Epidermal melanocyte (primary cell): ENCODE measurements around the gene CMSS1.

Experiments used
- DNase-seq: peaks from one replicate; pipeline ENCODE4 v3.0.0; 2011; ENCODE audit warnings: low spot score; ENCODE audit not compliant: insufficient read length

Gene CMSS1

GRCh38 chr3:99874237-99875002 is 56.8 kb downstream of the CMSS1 start:
- no peak for DNase-seq

- no peak for DNase-seq
Measured at GRCh38 chr3:99875581-99875928, 57.9 kb downstream of the CMSS1 start.

- DNase-seq, result no peak
Measured at GRCh38 chr3:99875929-99876841, 58.5 kb downstream of the CMSS1 start.

- no peak for DNase-seq
Measured at GRCh38 chr3:99877031-99877579, 59.4 kb downstream of the CMSS1 start.

GRCh38 chr3:99878005-99878404 is 60.3 kb downstream of the CMSS1 start:
- no peak for DNase-seq

GRCh38 chr3:99879275-99879674 is 61.6 kb downstream of the CMSS1 start:
- DNase-seq, result no peak

- DNase-seq, result no peak
Measured at GRCh38 chr3:99881121-99881524, 63.5 kb downstream of the CMSS1 start.

- DNase-seq, result no peak
Measured at GRCh38 chr3:99882436-99883137, 64.9 kb downstream of the CMSS1 start.

- no peak for DNase-seq
Measured at GRCh38 chr3:99883138-99883461, 65.4 kb downstream of the CMSS1 start.

GRCh38 chr3:99883693-99884092 is 66.0 kb downstream of the CMSS1 start:
- no peak for DNase-seq

GRCh38 chr3:99884484-99884883 is 66.8 kb downstream of the CMSS1 start:
- DNase-seq, result no peak

- no peak for DNase-seq
Measured at GRCh38 chr3:99885085-99885484, 67.4 kb downstream of the CMSS1 start.

GRCh38 chr3:99885851-99886250 is 68.2 kb downstream of the CMSS1 start:
- DNase-seq, result no peak

- DNase-seq, result no peak
Measured at GRCh38 chr3:99891610-99892285, 74.1 kb downstream of the CMSS1 start.

GRCh38 chr3:99892332-99892731 is 74.7 kb downstream of the CMSS1 start:
- DNase-seq, result no peak

- DNase-seq, result no peak
Measured at GRCh38 chr3:99895131-99895696, 77.6 kb downstream of the CMSS1 start.

- DNase-seq, result no peak
Measured at GRCh38 chr3:99895703-99896441, 78.2 kb downstream of the CMSS1 start.

GRCh38 chr3:99896482-99896881 is 78.8 kb downstream of the CMSS1 start:
- no peak for DNase-seq

- no peak for DNase-seq
Measured at GRCh38 chr3:99899603-99900002, 81.9 kb downstream of the CMSS1 start.

GRCh38 chr3:99900248-99900647 is 82.6 kb downstream of the CMSS1 start:
- DNase-seq, result no peak
